ENCODE data around the gene SEPTIN2. TPM values are rescaled to one million over a fixed set of nuclear protein-coding genes. Genes with fewer than 3 reads are reported as not detected.

The SEPTIN2 gene
- polyA plus RNA-seq, 1 donor (not counting 4 experiments of a cell fraction or from before 2014, with no cell fraction given), result 644 TPM

GRCh38 chr2:241273210-241274020, 42.3 kb upstream of the SEPTIN2 start:
- Histone ChIP-seq H3K9ac (ENCODE audit: control insufficient read depth, extremely low read depth, insufficient read depth, low read length) (peak overlapping the region; percentile 75), H3K27ac (ENCODE audit: control insufficient read depth, insufficient read depth, low read length) (peak overlapping the region; percentile 64), H2AFZ (ENCODE audit: control insufficient read depth, low read length) (peak overlapping the region; percentile 40), H3K4me2 (ENCODE audit: control insufficient read depth, extremely low read depth, insufficient read depth, low read depth, low read length) (peak overlapping the region; percentile 86), H3K9me1 (ENCODE audit: control insufficient read depth, extremely low read depth, insufficient read depth, low read length) (peaks cover 12% of the 10 kb centered on the region), H3K36me3 (ENCODE audit: control insufficient read depth in 2 of 2, extremely low read depth in 1 of 2, insufficient read depth in 2 of 2, low read length in 2 of 2) (peaks cover 3 to 12% of the 10 kb centered on the region in 2 experiments), H3K9me3 (ENCODE audit: control insufficient read depth, low read depth, low read length) (no peaks in the 10 kb centered on the region), H3K27me3 (ENCODE audit: control insufficient read depth, extremely low read depth, insufficient read depth, low read length) (no peaks in the 10 kb centered on the region), H4K20me1 (ENCODE audit: control insufficient read depth, extremely low read depth, insufficient read depth, low read length) (peaks cover 28% of the 10 kb centered on the region), H3K4me1 (ENCODE audit: control insufficient read depth, extremely low read depth, insufficient read depth, low read length) (peaks cover 29% of the 10 kb centered on the region), H3K4me3 (ENCODE audit: control insufficient read depth in 2 of 3, extremely low read depth in 1 of 3, insufficient read depth in 2 of 3, low read depth in 1 of 3, low read length in 3 of 3) (peak overlapping the region; percentile 53 to 63 (median 61)), H3K79me2 (ENCODE audit: control insufficient read depth, insufficient read depth, low read length) (peaks cover 89% of the 10 kb centered on the region)
- dilution Hi-C loops (cut with MboI; ENCODE audit: extremely low pct_ligation_motif_present, low sequenced_read_pairs), result no loop called here
- no peak for TF ChIP-seq CTCF (optimal IDR thresholded peaks at IDR 0.05 in 1 of 3, IDR thresholded peaks at IDR 0.05 in 1 of 3, conservative IDR thresholded peaks at IDR 0.05 in 1 of 3; ENCODE audit: extremely low read depth in 1 of 3, insufficient read depth in 2 of 3, low read length in 3 of 3)
- no peak for TF ChIP-seq EZH2 (IDR thresholded peaks at IDR 0.05; ENCODE audit: low read length)
- DNase-seq (ENCODE audit: low read depth, low spot score) (no peak), FAIRE-seq (no peak)

- no peak overlapping the region for H3K4me3 ChIP-seq (ENCODE audit: control insufficient read depth in 2 of 3, extremely low read depth in 1 of 3, insufficient read depth in 2 of 3, low read depth in 1 of 3, low read length in 3 of 3)
- no peak for TF ChIP-seq EZH2 (IDR thresholded peaks at IDR 0.05; ENCODE audit: low read length)
- TF ChIP-seq CTCF (optimal IDR thresholded peaks at IDR 0.05 in 1 of 3, IDR thresholded peaks at IDR 0.05 in 1 of 3, conservative IDR thresholded peaks at IDR 0.05 in 1 of 3; ENCODE audit: extremely low read depth in 1 of 3, insufficient read depth in 2 of 3, low read length in 3 of 3), result no peak
- DNase-seq (ENCODE audit: low read depth, low spot score), result no peak
- no peak overlapping the region for H2AFZ ChIP-seq (ENCODE audit: control insufficient read depth, low read length)
- H3K4me1 ChIP-seq (ENCODE audit: control insufficient read depth, extremely low read depth, insufficient read depth, low read length), result peaks cover 29% of the 10 kb centered on the region
- H3K27ac ChIP-seq (ENCODE audit: control insufficient read depth, insufficient read depth, low read length), result no peak overlapping the region
- H3K36me3 ChIP-seq (ENCODE audit: control insufficient read depth in 2 of 2, extremely low read depth in 1 of 2, insufficient read depth in 2 of 2, low read length in 2 of 2), result peaks cover 2 to 12% of the 10 kb centered on the region in 2 experiments
- peaks cover 25% of the 10 kb centered on the region for H4K20me1 ChIP-seq (ENCODE audit: control insufficient read depth, extremely low read depth, insufficient read depth, low read length)
- dilution Hi-C loops (cut with MboI; ENCODE audit: extremely low pct_ligation_motif_present, low sequenced_read_pairs), result no loop called here
- H3K9ac ChIP-seq (ENCODE audit: control insufficient read depth, extremely low read depth, insufficient read depth, low read length), result no peak overlapping the region
- H3K79me2 ChIP-seq (ENCODE audit: control insufficient read depth, insufficient read depth, low read length), result peaks cover 88% of the 10 kb centered on the region
- peaks cover 12% of the 10 kb centered on the region for H3K9me1 ChIP-seq (ENCODE audit: control insufficient read depth, extremely low read depth, insufficient read depth, low read length)
- FAIRE-seq, result no peak
- no peaks in the 10 kb centered on the region for H3K27me3 ChIP-seq (ENCODE audit: control insufficient read depth, extremely low read depth, insufficient read depth, low read length)
- H3K4me2 ChIP-seq (ENCODE audit: control insufficient read depth, extremely low read depth, insufficient read depth, low read depth, low read length), result no peak overlapping the region
- H3K9me3 ChIP-seq (ENCODE audit: control insufficient read depth, low read depth, low read length), result no peaks in the 10 kb centered on the region
These were observed 41.6 kb upstream of the SEPTIN2 start for GRCh38 chr2:241274127-241274526.
